HL-60 (cell line): ENCODE results near the gene GNG7.

Experiments used
- DNase-seq, 2 experiments: peaks; one replicate each; pipeline ENCODE4 v3.0.0-alpha.2; 2010 to 2020; ENCODE audit warnings: low read depth in 1 of 2, low spot score in 1 of 2
- H3K27ac ChIP-seq: fragments of 250-450 bp; sonication (Bioruptor Pico); replicated peaks from 2 replicates; pipeline ENCODE4 v1.5.1; 2020; ENCODE audit warnings: mild to moderate bottlenecking, moderate library complexity
- H3K27me3 ChIP-seq: fragments of 250-450 bp; sonication (Bioruptor Pico); 2 replicates; pipeline ENCODE4 v1.5.1; 2021; ENCODE audit warnings: mild to moderate bottlenecking, moderate library complexity; ENCODE audit not compliant: insufficient read depth, poor library complexity, severe bottlenecking
- H3K4me3 ChIP-seq: replicated peaks from 2 replicates; pipeline ENCODE4 v1.5.1; 2011; ENCODE audit warnings: mild to moderate bottlenecking, control low read depth, low read length; ENCODE audit not compliant: insufficient read depth
- CTCF ChIP-seq: IDR thresholded peaks from one replicate; pipeline ENCODE4 v1.5.1; 2011; ENCODE audit warnings: low read length, control low read depth, inconsistent platforms; ENCODE audit not compliant: insufficient read depth
- GABPA ChIP-seq: IDR thresholded peaks from 2 replicates; pipeline ENCODE4 v1.6.1; 2012; ENCODE audit warnings: low read depth
- POLR2AphosphoS5 ChIP-seq: IDR thresholded peaks from 2 replicates; pipeline ENCODE4 v1.6.1; 2012; ENCODE audit warnings: low read depth
- REST ChIP-seq: IDR thresholded peaks from 2 replicates; pipeline ENCODE4 v1.6.1; 2012; ENCODE audit warnings: low read depth; ENCODE audit not compliant: insufficient replicate concordance
- SPI1 ChIP-seq: IDR thresholded peaks from 2 replicates; pipeline ENCODE4 v1.6.1; 2012; ENCODE audit warnings: low read depth, mild to moderate bottlenecking, borderline replicate concordance

Gene GNG7

GRCh38 chr19:2477141-2477710 is 225.3 kb downstream of the GNG7 start:
- Histone ChIP-seq H3K4me3 (peak overlapping the region; percentile 84), H3K27me3 (no peaks in the 10 kb centered on the region), H3K27ac (peak overlapping the region; percentile 89)
- peak in 1 of 2 experiments; percentile 10 for DNase-seq
- TF ChIP-seq GABPA (no peak), POLR2AphosphoS5 (peak; percentile 23; the same call in 1 of the 2 replicates)

- Histone ChIP-seq H3K4me3 (peak overlapping the region; percentile 84), H3K27me3 (no peaks in the 10 kb centered on the region), H3K27ac (peak overlapping the region; percentile 89)
- DNase-seq: peak in 1 of 2 experiments; percentile 45
- no peak for TF ChIP-seq POLR2AphosphoS5
- TF ChIP-seq SPI1: no peak; the same call in 1 of the 2 replicates
- no peak for TF ChIP-seq GABPA
- TF ChIP-seq CTCF: no peak
- TF ChIP-seq REST: no peak
Measured at GRCh38 chr19:2476451-2477140, 225.9 kb downstream of the GNG7 start.

- DNase-seq: peak; percentile 98 to 99
- TF ChIP-seq CTCF (no peak), SPI1 (0 out of 2 replicates have a peak, but pooled peaks have one; percentile 1), POLR2AphosphoS5 (peak; percentile 100), REST (peak; percentile 84)
- no peaks in the 10 kb centered on the region for H3K27me3 ChIP-seq
- H3K4me3 ChIP-seq: peak within 1 kb of the TSS; percentile 84
- peak within 1 kb of the TSS; percentile 89 for H3K27ac ChIP-seq
Measured at GRCh38 chr19:2475702-2476450, 226.6 kb downstream of the GNG7 start, which contains the start of gene GADD45B. Gene GADD45B, plus strand, starts transcription at chr19:2476127. Its CDS starts 232 bp downstream, at chr19:2476359.

GRCh38 chr19:2475018-2475701 is 227.3 kb downstream of the GNG7 start:
- Histone ChIP-seq H3K4me3 (peak overlapping the region; percentile 44), H3K27ac (peak overlapping the region; percentile 55), H3K27me3 (no peaks in the 10 kb centered on the region)
- TF ChIP-seq CTCF: no peak
- no peak for TF ChIP-seq SPI1
- TF ChIP-seq GABPA: no peak
- no peak for TF ChIP-seq POLR2AphosphoS5
- no peak for TF ChIP-seq REST
- peak in 1 of 2 experiments; percentile 54 for DNase-seq
